Upper lobe of left lung (tissue), 6 donors: Measurements from ENCODE around the gene TMEM178B. TPM values are rescaled to one million over a fixed set of nuclear protein-coding genes. Genes with fewer than 3 reads are reported as not detected.
A peak's percentile ranks its signal among the peaks of the same experiment; 100 is the strongest.
"Not testable (repeated sequence)": the region's sequence is repeated elsewhere in the genome, so short reads cannot be mapped to it uniquely, and the experiment has no call there.

ENCODE experiments used
- ATAC-seq, 2 donors: fragments of 200-7000 bp; cut with Tn5 transposase; one replicate each; pipeline ENCODE4 v1.9.1; 2022; ENCODE audit warnings: mild to moderate bottlenecking in 2 of 2, moderate library complexity in 2 of 2; ENCODE audit not compliant: low FRiP score in 2 of 2
- DNase-seq, 2 donors: peaks; one replicate each; pipeline ENCODE4 v3.0.0-alpha.2; 2019 to 2020
- H3K27ac ChIP-seq, 4 donors: fragments of 200-600 bp; sonication (generic); one replicate each; pipeline ENCODE4 v1.5.1; 2016 to 2019
- H3K27me3 ChIP-seq, 4 donors: fragments of 200-600 bp; sonication (generic); one replicate each; pipeline ENCODE4 v1.5.1; 2017 to 2019
- H3K36me3 ChIP-seq, 4 donors: fragments of 200-600 bp; sonication (generic); one replicate each; pipeline ENCODE4 v1.5.1; 2016 to 2019
- H3K4me1 ChIP-seq, 4 donors: fragments of 200-600 bp; sonication (generic); one replicate each; pipeline ENCODE4 v1.5.1; 2018 to 2019
- H3K4me3 ChIP-seq, 4 donors: fragments of 200-600 bp; sonication (generic); one replicate each; pipeline ENCODE4 v1.5.1; 2017 to 2019; ENCODE audit warnings: mild to moderate bottlenecking in 2 of 4, moderate library complexity in 1 of 4
- H3K9me3 ChIP-seq, 4 donors: fragments of 200-600 bp; sonication (generic); one replicate each; pipeline ENCODE4 v1.5.1; 2018 to 2019
- CTCF ChIP-seq, 6 experiments: fragments of 450-650 bp in 4 of 6; fragments of 200-600 bp in 2 of 6; sonication (generic) in 2 of 6; IDR thresholded peaks; one replicate each; pipeline ENCODE4 v1.5.1; 2016 to 2019; ENCODE audit warnings: antibody characterized with exemption in 6 of 6
- EP300 ChIP-seq, 4 donors: sonication (generic); formaldehyde crosslinking; IDR thresholded peaks; one replicate each; pipeline ENCODE4 v1.5.1; 2017; ENCODE audit warnings: antibody characterized with exemption in 4 of 4, control low read depth in 2 of 4
- POLR2A ChIP-seq, 4 donors: fragments of 450-650 bp; IDR thresholded peaks; one replicate each; pipeline ENCODE4 v1.5.1; 2016 to 2017; ENCODE audit warnings: antibody characterized with exemption in 4 of 4, mild to moderate bottlenecking in 2 of 4
- POLR2AphosphoS5 ChIP-seq, 2 donors: sonication (generic); formaldehyde crosslinking; IDR thresholded peaks; one replicate each; pipeline ENCODE4 v1.5.1; 2017; ENCODE audit warnings: antibody characterized with exemption in 2 of 2
- whole genome bisulfite sequencing, 2 donors: methylation state at CpG; one replicate each; pipeline ENCODE4 v1.1.5; 2017 to 2018; 5-methylcytosine and 5-hydroxymethylcytosine counted together
- total RNA-seq, 6 donors: library from RNA; depleted of rRNA in 4 of 6; stranded (reverse); fragments of >200 nt in 4 of 6; gene quantifications; one replicate each; pipeline versions ENCODE4 v1.1.0 to v1.2.1, GENCODE V29; 2016 to 2021
- donor health status: DM: no; HTN: no; CAD: no; lungs with moderate emphysema.
- donor health status: DM: no; HTN: yes; CAD: no; lungs with severe emphysema.

TMEM178B gene
- total RNA-seq, 6 donors from 2014 or later: under 0.01 to 1.4 (median 0.32) TPM

- 75 to 80% methylated on average over 11 of the region's 11 CpGs for WGBS, 2 donors
Observed at GRCh38 chr7:141167381-141167964, 93.6 kb downstream of the TMEM178B start.

GRCh38 chr7:141169157-141169556 lies 95.3 kb downstream of the TMEM178B start:
- ATAC-seq, H3K27ac ChIP-seq, H3K4me3 ChIP-seq, H3K27me3 ChIP-seq, H3K4me1 ChIP-seq, H3K9me3 ChIP-seq, DNase-seq, H3K36me3 ChIP-seq: not testable (repeated sequence)
- WGBS, 2 donors: 90 to 91% methylated on average over 2 of the region's 2 CpGs

More at GRCh38 chr7:141167381-141167964, 93.6 kb downstream of the TMEM178B start:
- Histone ChIP-seq H3K9me3 (no peaks in the 10 kb centered on the region), H3K27ac (no peak overlapping the region), H3K4me1 (no peaks in the 10 kb centered on the region), H3K36me3 (no peaks in the 10 kb centered on the region), H3K4me3 (no peak overlapping the region), H3K27me3 (no peaks in the 10 kb centered on the region)
- DNase-seq (no peak), ATAC-seq (no peak)
- no peak for TF ChIP-seq CTCF (IDR thresholded peaks at IDR 0.05)
- no peak for TF ChIP-seq EP300 (IDR thresholded peaks at IDR 0.05)
- no peak for TF ChIP-seq POLR2AphosphoS5 (IDR thresholded peaks at IDR 0.05)
- no peak for TF ChIP-seq POLR2A (IDR thresholded peaks at IDR 0.05)

- H3K4me1 ChIP-seq, H3K36me3 ChIP-seq, ATAC-seq, H3K4me3 ChIP-seq, H3K9me3 ChIP-seq, DNase-seq, H3K27ac ChIP-seq, H3K27me3 ChIP-seq: not testable (repeated sequence)
- WGBS, 2 donors: 92 to 94% methylated on average over 1 of the region's 1 CpG
Observed at GRCh38 chr7:141175728-141176127, 101.9 kb downstream of the TMEM178B start.

DNA sequence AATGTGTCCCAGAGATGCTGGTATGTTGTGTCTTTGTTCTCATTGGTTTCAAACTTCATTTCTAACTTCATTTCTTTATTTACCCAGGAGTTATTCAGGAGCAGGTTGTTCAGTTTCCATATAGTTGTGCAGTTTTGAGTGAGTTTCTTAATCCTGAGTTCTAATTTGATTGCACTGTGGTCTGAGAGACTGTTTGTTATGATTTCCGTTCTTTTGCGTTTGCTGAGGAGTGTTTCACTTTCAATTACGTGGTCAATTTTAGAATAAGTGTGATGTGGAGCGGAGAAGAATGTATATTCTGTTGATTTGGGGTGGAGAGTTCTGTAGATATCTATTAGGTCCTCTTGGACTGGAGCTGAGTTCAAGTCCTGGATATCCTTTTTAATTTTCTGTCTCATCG lies 103.3 kb downstream of the TMEM178B start:
- 82 to 89% methylated on average over 5 of the region's 5 CpGs for WGBS, 2 donors
- not testable (repeated sequence) for H3K9me3 ChIP-seq, H3K4me3 ChIP-seq, DNase-seq, H3K36me3 ChIP-seq, H3K4me1 ChIP-seq, H3K27ac ChIP-seq, H3K27me3 ChIP-seq, ATAC-seq

DNA sequence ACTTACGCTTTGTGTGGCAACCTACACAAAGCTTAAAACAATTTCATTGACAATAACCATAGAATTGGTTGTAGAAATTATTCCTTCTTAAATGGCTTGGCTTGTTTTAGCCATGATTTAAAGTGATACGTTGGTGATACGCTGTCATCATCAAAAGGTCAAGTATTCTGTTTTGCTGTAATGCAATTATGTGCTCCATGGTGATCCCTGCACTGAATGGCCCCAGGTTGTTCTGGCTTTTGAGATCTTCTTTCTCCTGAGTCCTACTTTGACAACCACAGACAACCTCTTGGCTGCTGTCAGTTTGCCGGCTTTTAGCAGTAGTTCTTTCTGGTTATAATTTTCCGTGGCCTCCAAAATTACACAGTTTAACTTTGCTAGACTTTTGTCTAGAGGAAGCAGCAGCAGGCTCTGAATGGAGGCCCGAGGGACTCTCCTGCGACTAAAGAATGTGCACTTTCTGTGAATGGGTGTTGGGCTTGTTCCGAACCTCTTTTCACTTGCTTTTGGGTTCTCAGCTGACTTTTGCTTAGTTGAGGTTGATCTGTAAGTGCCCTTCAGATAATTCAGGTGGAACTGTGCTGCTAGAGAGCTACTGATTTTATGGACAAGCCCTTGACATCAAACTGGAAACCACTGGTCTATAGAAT lies 104.7 kb downstream of the TMEM178B start:
- no peak for DNase-seq
- H3K36me3 ChIP-seq: no peaks in the 10 kb centered on the region
- H3K4me3 ChIP-seq: no peak overlapping the region
- 91 to 93% methylated on average over 8 of the region's 8 CpGs for WGBS, 2 donors
- H3K27me3 ChIP-seq: no peaks in the 10 kb centered on the region
- ATAC-seq: no peak
- no peaks in the 10 kb centered on the region for H3K4me1 ChIP-seq
- no peaks in the 10 kb centered on the region for H3K9me3 ChIP-seq
- TF ChIP-seq EP300 (IDR thresholded peaks at IDR 0.05): no peak
- TF ChIP-seq POLR2A (IDR thresholded peaks at IDR 0.05): no peak
- TF ChIP-seq CTCF (IDR thresholded peaks at IDR 0.05): no peak
- TF ChIP-seq POLR2AphosphoS5 (IDR thresholded peaks at IDR 0.05): no peak
- no peak overlapping the region for H3K27ac ChIP-seq

- ATAC-seq (no peak), DNase-seq (peak in 1 of 2 donors; percentile 9)
- H3K9me3 ChIP-seq: no peaks in the 10 kb centered on the region
- no peak overlapping the region for H3K27ac ChIP-seq
- no peaks in the 10 kb centered on the region for H3K36me3 ChIP-seq
- no peaks in the 10 kb centered on the region for H3K4me1 ChIP-seq
- H3K27me3 ChIP-seq: no peaks in the 10 kb centered on the region
- 94 to 98% methylated on average over 4 of the region's 4 CpGs for WGBS, 2 donors
- H3K4me3 ChIP-seq: no peak overlapping the region
- TF ChIP-seq EP300 (IDR thresholded peaks at IDR 0.05) (no peak), POLR2AphosphoS5 (IDR thresholded peaks at IDR 0.05) (no peak), CTCF (IDR thresholded peaks at IDR 0.05) (no peak), POLR2A (IDR thresholded peaks at IDR 0.05) (no peak)
Observed at GRCh38 chr7:141181812-141182211, 107.9 kb downstream of the TMEM178B start.
